Measurements from ENCODE around the gene HCN2. TPM values are rescaled to one million over a fixed set of nuclear protein-coding genes. Genes with fewer than 3 reads are reported as not detected.

HCN2 gene
- total RNA-seq, 1 experiment from 2014 or later = 0.04 TPM

GRCh38 chr19:615619-616018 lies 25.9 kb downstream of the HCN2 start:
- no TSS peak for BruUV-seq (replicated peaks)
- POLR2A ChIA-PET (ENCODE audit: unreplicated experiment) = no interaction called here
- no peak for ATAC-seq

GRCh38 chr19:616062-616700 lies 26.5 kb downstream of the HCN2 start:
- POLR2A ChIA-PET (ENCODE audit: unreplicated experiment) = no interaction called here
- no peaks in the 10 kb centered on the region for H4K20me1 ChIP-seq (ENCODE audit: low read length)
- H3K4me1 ChIP-seq (ENCODE audit: insufficient read depth, low read length) = no peaks in the 10 kb centered on the region
- H3K79me2 ChIP-seq (ENCODE audit: low read length) = no peaks in the 10 kb centered on the region
- CTCF ChIA-PET = no interaction called here
- no peak overlapping the region for H2AFZ ChIP-seq (ENCODE audit: low read length)
- no peaks in the 10 kb centered on the region for H3K9me3 ChIP-seq (ENCODE audit: low read length)
- no peaks in the 10 kb centered on the region for H3F3A ChIP-seq (ENCODE audit: low read length, unreplicated experiment)
- no peak overlapping the region for H3K4me3 ChIP-seq (ENCODE audit: low read length)
- DNase-seq = no peak
- no peak for TF ChIP-seq EZH2phosphoT487 (IDR thresholded peaks at IDR 0.05; ENCODE audit: borderline replicate concordance, low read length)
- H3K4me2 ChIP-seq (ENCODE audit: low read length) = no peak overlapping the region
- BruUV-seq (replicated peaks) = no TSS peak
- H3K27me3 ChIP-seq (ENCODE audit: low read length) = no peaks in the 10 kb centered on the region
- no peak overlapping the region for H3K27ac ChIP-seq (ENCODE audit: low read length)
- no peaks in the 10 kb centered on the region for H3K9me2 ChIP-seq (replicated peaks; ENCODE audit: low read length)
- no peak for ATAC-seq
- intact Hi-C loops (cut with micrococcal nuclease) = no loop called here
- H3K36me3 ChIP-seq (ENCODE audit: low read depth, low read length) = no peaks in the 10 kb centered on the region; the same call in 1 of the 2 replicates
- no peak overlapping the region for H3K9ac ChIP-seq (ENCODE audit: low read length)

More at GRCh38 chr19:615619-616018, 25.9 kb downstream of the HCN2 start:
- Histone ChIP-seq H2AFZ (ENCODE audit: low read length) (no peak overlapping the region), H3K9me3 (ENCODE audit: low read length) (no peaks in the 10 kb centered on the region), H3K4me2 (ENCODE audit: low read length) (no peak overlapping the region), H3K79me2 (ENCODE audit: low read length) (no peaks in the 10 kb centered on the region), H3K4me1 (ENCODE audit: insufficient read depth, low read length) (no peaks in the 10 kb centered on the region), H4K20me1 (ENCODE audit: low read length) (no peaks in the 10 kb centered on the region), H3K27ac (ENCODE audit: low read length) (no peak overlapping the region), H3K36me3 (ENCODE audit: low read depth, low read length) (no peaks in the 10 kb centered on the region; the same call in 1 of the 2 replicates), H3F3A (ENCODE audit: low read length, unreplicated experiment) (no peaks in the 10 kb centered on the region), H3K9me2 (replicated peaks; ENCODE audit: low read length) (no peaks in the 10 kb centered on the region), H3K4me3 (ENCODE audit: low read length) (no peak overlapping the region), H3K27me3 (ENCODE audit: low read length) (no peaks in the 10 kb centered on the region), H3K9ac (ENCODE audit: low read length) (no peak overlapping the region)
- CTCF ChIA-PET = no interaction called here
- TF ChIP-seq CTCF (conservative IDR thresholded peaks at IDR 0.05; ENCODE audit: low read depth, low read length) (no peak), EZH2 (IDR thresholded peaks at IDR 0.05; ENCODE audit: low read length, unreplicated experiment) (no peak), EZH2phosphoT487 (IDR thresholded peaks at IDR 0.05; ENCODE audit: borderline replicate concordance, low read length) (no peak)
- no peak for DNase-seq
- intact Hi-C loops (cut with micrococcal nuclease) = no loop called here

- no peak overlapping the region for H2AFZ ChIP-seq (ENCODE audit: low read length)
- H3K9me2 ChIP-seq (replicated peaks; ENCODE audit: low read length) = no peaks in the 10 kb centered on the region
- DNase-seq (no peak), ATAC-seq (no peak)
- H3K27ac ChIP-seq (ENCODE audit: low read length) = no peak overlapping the region
- H3F3A ChIP-seq (ENCODE audit: low read length, unreplicated experiment) = no peaks in the 10 kb centered on the region
- H3K9me3 ChIP-seq (ENCODE audit: low read length) = no peaks in the 10 kb centered on the region
- TF ChIP-seq EZH2 (IDR thresholded peaks at IDR 0.05; ENCODE audit: low read length, unreplicated experiment) (no peak), EZH2phosphoT487 (IDR thresholded peaks at IDR 0.05; ENCODE audit: borderline replicate concordance, low read length) (no peak), CTCF (conservative IDR thresholded peaks at IDR 0.05; ENCODE audit: low read depth, low read length) (no peak)
- ChIA-PET CTCF (no interaction called here), POLR2A (ENCODE audit: unreplicated experiment) (no interaction called here)
- H3K9ac ChIP-seq (ENCODE audit: low read length) = no peak overlapping the region
- H3K27me3 ChIP-seq (ENCODE audit: low read length) = no peaks in the 10 kb centered on the region
- H3K79me2 ChIP-seq (ENCODE audit: low read length) = no peaks in the 10 kb centered on the region
- intact Hi-C loops (cut with micrococcal nuclease) = no loop called here
- H3K36me3 ChIP-seq (ENCODE audit: low read depth, low read length) = no peaks in the 10 kb centered on the region; the same call in 1 of the 2 replicates
- H3K4me1 ChIP-seq (ENCODE audit: insufficient read depth, low read length) = no peaks in the 10 kb centered on the region
- no TSS peak for BruUV-seq (replicated peaks)
- no peak overlapping the region for H3K4me3 ChIP-seq (ENCODE audit: low read length)
- H4K20me1 ChIP-seq (ENCODE audit: low read length) = no peaks in the 10 kb centered on the region
- no peak overlapping the region for H3K4me2 ChIP-seq (ENCODE audit: low read length)
Observed at GRCh38 chr19:616747-617526, 27.3 kb downstream of the HCN2 start.
